Measurements from ENCODE around the gene MAGI2. TPM values are rescaled to one million over a fixed set of nuclear protein-coding genes. Genes with fewer than 3 reads are reported as not detected.
A peak's percentile ranks its signal among the peaks of the same experiment; 100 is the strongest.

The MAGI2 gene
- total RNA-seq, 1 donor from 2014 or later: 5.8 TPM

- TF ChIP-seq CTCF (IDR thresholded peaks at IDR 0.05): no peak
- Mint-ChIP-seq H3K27me3 (ENCODE audit: low read depth) (no peaks in the 10 kb centered on the region), H3K4me1 (ENCODE audit: low read depth) (peaks cover 16% of the 10 kb centered on the region), H3K36me3 (ENCODE audit: low read depth) (no peaks in the 10 kb centered on the region), H3K27ac (ENCODE audit: unreplicated experiment) (no peak overlapping the region), H3K4me3 (ENCODE audit: unreplicated experiment) (no peak overlapping the region), H3K9me3 (ENCODE audit: low read depth) (no peaks in the 10 kb centered on the region)
- DNase-seq (ENCODE audit: low spot score): no peak
These were observed 77.0 kb downstream of the MAGI2 start for GRCh38 chr7:79376299-79377025.

- H3K4me3 Mint-ChIP-seq (ENCODE audit: unreplicated experiment): no peak overlapping the region
- TF ChIP-seq CTCF (IDR thresholded peaks at IDR 0.05): no peak
- H3K27ac Mint-ChIP-seq (ENCODE audit: unreplicated experiment): no peak overlapping the region
- peaks cover 11% of the 10 kb centered on the region for H3K36me3 Mint-ChIP-seq (ENCODE audit: low read depth)
- peaks cover 26% of the 10 kb centered on the region for H3K9me3 Mint-ChIP-seq (ENCODE audit: low read depth)
- H3K4me1 Mint-ChIP-seq (ENCODE audit: low read depth): no peaks in the 10 kb centered on the region
- peaks cover 6% of the 10 kb centered on the region for H3K27me3 Mint-ChIP-seq (ENCODE audit: low read depth)
- DNase-seq (ENCODE audit: low spot score): no peak
These were observed 92.3 kb downstream of the MAGI2 start for GRCh38 chr7:79361214-79361613.

- DNase-seq (ENCODE audit: low spot score): no peak
These were observed 93.6 kb downstream of the MAGI2 start for GRCh38 chr7:79359827-79360226.

GRCh38 chr7:79357101-79357500, 96.4 kb downstream of the MAGI2 start:
- Mint-ChIP-seq H3K27ac (ENCODE audit: unreplicated experiment) (no peak overlapping the region), H3K27me3 (ENCODE audit: low read depth) (peaks cover 5% of the 10 kb centered on the region), H3K4me1 (ENCODE audit: low read depth) (peaks cover 3% of the 10 kb centered on the region), H3K9me3 (ENCODE audit: low read depth) (peaks cover 26% of the 10 kb centered on the region), H3K36me3 (ENCODE audit: low read depth) (peaks cover 11% of the 10 kb centered on the region), H3K4me3 (ENCODE audit: unreplicated experiment) (no peak overlapping the region)
- no peak for TF ChIP-seq CTCF (IDR thresholded peaks at IDR 0.05)
- DNase-seq (ENCODE audit: low spot score): no peak

More at GRCh38 chr7:79359827-79360226, 93.6 kb downstream of the MAGI2 start:
- no peak overlapping the region for H3K27ac Mint-ChIP-seq (ENCODE audit: unreplicated experiment)
- no peaks in the 10 kb centered on the region for H3K4me1 Mint-ChIP-seq (ENCODE audit: low read depth)
- H3K36me3 Mint-ChIP-seq (ENCODE audit: low read depth): peaks cover 11% of the 10 kb centered on the region
- peaks cover 6% of the 10 kb centered on the region for H3K27me3 Mint-ChIP-seq (ENCODE audit: low read depth)
- H3K4me3 Mint-ChIP-seq (ENCODE audit: unreplicated experiment): no peak overlapping the region
- peaks cover 26% of the 10 kb centered on the region for H3K9me3 Mint-ChIP-seq (ENCODE audit: low read depth)
- TF ChIP-seq CTCF (IDR thresholded peaks at IDR 0.05): no peak

- H3K27me3 Mint-ChIP-seq (ENCODE audit: low read depth): peaks cover 3% of the 10 kb centered on the region
- no peak overlapping the region for H3K27ac Mint-ChIP-seq (ENCODE audit: unreplicated experiment)
- no peak overlapping the region for H3K4me3 Mint-ChIP-seq (ENCODE audit: unreplicated experiment)
- peaks cover 6% of the 10 kb centered on the region for H3K9me3 Mint-ChIP-seq (ENCODE audit: low read depth)
- H3K36me3 Mint-ChIP-seq (ENCODE audit: low read depth): no peaks in the 10 kb centered on the region
- H3K4me1 Mint-ChIP-seq (ENCODE audit: low read depth): peaks cover 3% of the 10 kb centered on the region
- DNase-seq (ENCODE audit: low spot score): peak; percentile 56
- TF ChIP-seq CTCF (IDR thresholded peaks at IDR 0.05): no peak
These were observed 99.6 kb downstream of the MAGI2 start for GRCh38 chr7:79353720-79354468.

Measured in chondrocyte (in vitro differentiated cells).